Measurements from ENCODE around the gene CATSPER4.

- no peak for TF ChIP-seq POLR2A (IDR thresholded peaks at IDR 0.05)
- TF ChIP-seq, protein P1, sequence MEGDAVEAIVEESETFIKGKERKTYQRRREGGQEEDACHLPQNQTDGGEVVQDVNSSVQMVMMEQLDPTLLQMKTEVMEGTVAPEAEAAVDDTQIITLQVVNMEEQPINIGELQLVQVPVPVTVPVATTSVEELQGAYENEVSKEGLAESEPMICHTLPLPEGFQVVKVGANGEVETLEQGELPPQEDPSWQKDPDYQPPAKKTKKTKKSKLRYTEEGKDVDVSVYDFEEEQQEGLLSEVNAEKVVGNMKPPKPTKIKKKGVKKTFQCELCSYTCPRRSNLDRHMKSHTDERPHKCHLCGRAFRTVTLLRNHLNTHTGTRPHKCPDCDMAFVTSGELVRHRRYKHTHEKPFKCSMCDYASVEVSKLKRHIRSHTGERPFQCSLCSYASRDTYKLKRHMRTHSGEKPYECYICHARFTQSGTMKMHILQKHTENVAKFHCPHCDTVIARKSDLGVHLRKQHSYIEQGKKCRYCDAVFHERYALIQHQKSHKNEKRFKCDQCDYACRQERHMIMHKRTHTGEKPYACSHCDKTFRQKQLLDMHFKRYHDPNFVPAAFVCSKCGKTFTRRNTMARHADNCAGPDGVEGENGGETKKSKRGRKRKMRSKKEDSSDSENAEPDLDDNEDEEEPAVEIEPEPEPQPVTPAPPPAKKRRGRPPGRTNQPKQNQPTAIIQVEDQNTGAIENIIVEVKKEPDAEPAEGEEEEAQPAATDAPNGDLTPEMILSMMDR (IDR thresholded peaks at IDR 0.05), result no peak
Observed at GRCh38 chr1:26171084-26172072, 19.0 kb upstream of the CATSPER4 start, which contains the start of gene ZNF593OS.
